LHCN-M2 (cell line): Measurements from ENCODE around the gene TSHZ2. TPM values are rescaled to one million over a fixed set of nuclear protein-coding genes. Genes with fewer than 3 reads are reported as not detected.

Source experiments
- DNase-seq: peaks from one replicate; pipeline ENCODE4 v3.0.0-alpha.2; 2012; ENCODE audit warnings: low read depth
- total RNA-seq: library from RNA; depleted of rRNA; stranded (reverse); fragments of >200 nt; gene quantifications from 2 replicates; pipeline ENCODE4 v1.2.3, GENCODE V29; 2014

The TSHZ2 gene
- total RNA-seq, 1 experiment from 2014 or later = not detected

DNA sequence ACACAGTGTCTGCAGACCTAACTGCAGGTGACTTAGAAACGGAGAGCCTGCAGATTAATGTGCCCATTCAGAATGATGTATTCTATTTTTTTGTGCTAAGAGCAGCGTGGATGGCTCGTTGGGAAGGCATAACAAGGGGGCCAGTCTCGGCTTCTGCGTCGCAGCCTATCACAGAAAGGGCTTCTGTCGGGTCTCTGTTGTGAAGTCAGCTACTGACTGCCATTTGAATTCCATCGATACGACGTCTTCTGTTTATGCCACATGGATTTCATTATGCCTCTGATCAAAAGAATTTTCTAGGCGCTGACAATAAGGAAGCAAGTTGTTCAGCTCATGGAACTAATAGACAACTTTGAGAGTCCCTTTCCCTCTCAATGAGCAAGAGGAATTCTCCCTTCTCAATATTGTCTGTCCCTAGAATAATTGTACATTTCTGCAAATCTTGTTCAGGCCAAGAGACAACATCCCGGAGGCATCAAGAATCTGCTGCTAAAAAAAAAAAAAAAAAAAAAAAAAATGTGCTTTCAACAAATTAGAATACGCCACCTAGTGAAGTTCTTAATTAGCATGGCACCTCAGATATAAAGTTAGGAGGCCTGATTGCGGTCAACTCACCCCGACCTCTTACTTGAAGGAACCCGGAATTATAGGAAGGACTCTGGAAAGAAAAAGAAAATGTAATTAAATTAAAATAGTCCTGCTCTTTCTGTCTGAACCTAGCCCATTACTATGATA lies 223.9 kb downstream of the TSHZ2 start:
- no peak for DNase-seq

GRCh38 chr20:53201588-53201987 lies 229.4 kb downstream of the TSHZ2 start:
- DNase-seq = no peak

DNA sequence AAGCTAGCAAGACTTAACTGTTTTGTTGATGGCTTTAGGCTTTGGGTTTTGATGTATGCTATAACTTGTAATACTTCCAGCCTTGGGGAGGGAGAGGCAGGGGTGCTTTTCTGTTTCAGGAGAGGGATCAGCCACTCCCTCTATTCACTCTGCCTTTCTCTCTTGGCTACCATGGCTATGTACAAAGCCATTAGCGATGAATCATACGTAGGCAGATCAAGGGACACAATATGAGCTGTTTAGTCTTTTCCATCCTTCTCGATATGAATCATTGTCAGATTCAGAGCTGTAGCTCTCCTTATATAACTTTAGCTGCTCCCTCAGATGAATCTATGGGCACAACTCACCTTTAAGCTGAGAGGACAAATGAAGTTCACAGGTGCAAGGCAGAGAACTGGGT lies 230.6 kb downstream of the TSHZ2 start:
- DNase-seq = no peak

DNA sequence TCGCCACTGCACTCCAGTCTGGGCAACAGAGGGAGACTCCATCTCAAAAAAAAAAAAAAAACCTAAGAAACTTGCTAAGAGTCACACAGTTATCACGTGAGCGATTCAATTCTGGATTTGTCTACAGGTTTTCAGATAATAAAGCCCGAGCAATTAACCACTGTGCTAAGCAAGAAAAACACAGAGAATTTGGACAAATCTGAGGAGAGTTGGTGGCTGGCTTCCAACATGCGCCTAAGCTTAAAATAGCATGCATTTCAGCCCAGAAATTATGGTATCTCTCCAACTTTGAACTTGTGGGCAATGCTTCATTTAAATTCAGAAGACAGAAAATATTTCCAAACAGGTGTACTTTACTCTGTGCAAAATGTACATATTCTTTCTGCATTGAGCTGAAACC lies 232.9 kb downstream of the TSHZ2 start:
- no peak for DNase-seq

DNA sequence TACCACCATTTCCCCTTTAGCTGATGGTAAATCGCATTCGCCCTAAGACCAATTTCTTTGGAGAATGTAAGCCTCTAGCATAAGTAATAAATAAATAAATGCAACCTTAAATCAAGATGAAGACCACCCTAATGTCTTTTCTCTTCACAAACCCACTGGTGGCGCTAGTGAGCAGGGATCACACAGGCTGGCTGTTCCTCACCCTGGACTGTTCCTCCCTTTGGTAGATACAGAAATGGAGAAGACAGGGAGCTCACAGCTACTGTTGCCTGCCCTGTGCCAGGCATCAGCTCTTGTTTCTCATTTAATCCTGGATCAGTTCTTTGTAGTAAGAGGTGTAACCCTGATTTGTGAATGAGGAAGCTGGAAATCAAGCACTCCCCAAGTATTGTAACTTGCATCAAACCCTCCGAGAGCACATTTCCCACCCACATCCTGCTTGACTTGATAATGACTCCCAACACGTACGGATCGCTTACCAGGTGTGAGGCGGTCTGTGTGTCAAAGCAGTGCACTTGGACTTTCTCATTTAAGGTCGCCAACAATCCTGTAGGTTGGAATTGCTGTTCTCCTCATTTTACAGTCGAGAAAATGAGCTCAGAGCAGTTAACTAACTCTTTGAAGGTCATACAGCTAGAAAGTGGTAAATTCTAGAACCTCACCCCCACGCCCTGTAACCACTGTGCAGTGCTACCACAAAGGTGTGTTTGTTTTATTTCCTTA lies 236.1 kb downstream of the TSHZ2 start:
- no peak for DNase-seq

DNA sequence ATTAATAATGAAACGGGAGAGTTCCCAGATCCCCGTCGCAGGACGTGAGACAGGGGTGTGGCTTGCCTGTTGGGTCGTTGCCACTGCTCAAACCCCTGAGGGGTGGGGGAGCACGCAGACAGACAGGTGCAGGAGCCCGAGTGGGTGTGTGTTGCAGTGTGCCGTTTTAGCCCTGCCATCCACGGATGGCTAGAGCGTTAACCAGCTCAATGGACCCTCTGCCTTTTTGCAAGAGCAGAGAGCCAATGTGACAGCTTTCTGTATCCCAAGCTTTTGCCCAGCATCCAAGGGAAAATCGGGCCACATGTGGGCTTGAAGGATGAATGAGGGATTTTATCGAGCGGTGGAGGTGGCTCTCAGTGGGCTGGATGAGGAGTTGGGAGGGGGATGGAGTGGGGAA lies 237.9 kb downstream of the TSHZ2 start:
- no peak for DNase-seq

DNA sequence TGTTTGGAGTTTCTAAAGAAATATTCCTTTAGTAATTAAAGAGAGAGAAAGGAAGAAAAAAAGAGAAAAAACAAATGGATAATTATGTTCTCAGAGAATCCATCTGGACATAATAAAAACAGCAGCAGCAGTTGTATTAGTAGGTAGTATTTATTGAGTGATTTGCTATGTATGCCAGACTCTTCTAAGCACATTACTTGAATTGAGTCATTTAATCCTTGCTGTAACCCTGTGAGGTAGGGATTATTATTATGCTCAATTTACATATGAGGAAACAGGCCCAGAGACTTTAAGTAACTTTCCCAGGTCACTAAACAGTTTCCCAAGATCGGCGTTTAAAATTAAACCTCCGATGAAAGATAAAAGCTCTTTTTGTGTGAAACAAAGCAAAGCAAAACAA lies 238.8 kb downstream of the TSHZ2 start:
- no peak for DNase-seq

- no peak for DNase-seq
These were observed 239.9 kb downstream of the TSHZ2 start for GRCh38 chr20:53212018-53212417.

DNA sequence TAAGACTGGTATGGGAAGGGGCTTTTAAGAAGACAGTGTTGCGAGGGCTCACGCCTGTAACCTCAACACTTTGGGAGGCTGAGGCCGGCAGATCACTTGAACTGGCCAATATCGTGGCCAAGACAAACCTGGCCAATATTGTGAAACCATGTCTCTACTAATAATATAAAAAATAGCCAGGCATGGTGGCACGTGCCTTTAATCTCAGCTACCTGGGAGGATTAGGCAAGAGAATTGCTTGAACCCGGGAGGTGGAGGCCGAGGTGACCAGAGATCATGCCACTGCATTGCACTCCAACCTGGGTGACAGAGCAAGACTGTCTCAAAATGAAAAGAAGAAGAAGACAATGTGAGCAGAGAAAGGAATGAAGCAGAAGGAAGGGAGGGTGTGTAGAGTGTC lies 242.2 kb downstream of the TSHZ2 start:
- no peak for DNase-seq

- no peak for DNase-seq
These were observed 243.0 kb downstream of the TSHZ2 start for GRCh38 chr20:53215166-53215565.

DNA sequence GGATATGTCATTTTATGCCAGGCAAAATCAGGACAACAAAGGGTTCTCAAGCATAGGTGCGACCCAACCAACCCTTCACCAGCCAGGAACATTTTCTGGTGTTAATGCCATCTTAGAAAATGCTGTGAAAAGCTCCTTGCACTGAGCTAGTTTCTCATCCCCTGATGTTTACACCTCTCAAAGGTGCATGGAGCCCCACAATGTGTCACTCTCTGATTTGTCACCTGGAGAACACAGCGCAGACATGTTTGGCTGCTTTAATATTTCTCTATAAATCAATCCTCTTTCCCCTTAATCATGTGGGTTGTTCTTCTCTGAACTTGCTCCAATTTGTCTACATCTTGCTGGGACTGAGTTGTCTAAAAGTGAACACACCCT lies 244.3 kb downstream of the TSHZ2 start:
- no peak for DNase-seq

DNA sequence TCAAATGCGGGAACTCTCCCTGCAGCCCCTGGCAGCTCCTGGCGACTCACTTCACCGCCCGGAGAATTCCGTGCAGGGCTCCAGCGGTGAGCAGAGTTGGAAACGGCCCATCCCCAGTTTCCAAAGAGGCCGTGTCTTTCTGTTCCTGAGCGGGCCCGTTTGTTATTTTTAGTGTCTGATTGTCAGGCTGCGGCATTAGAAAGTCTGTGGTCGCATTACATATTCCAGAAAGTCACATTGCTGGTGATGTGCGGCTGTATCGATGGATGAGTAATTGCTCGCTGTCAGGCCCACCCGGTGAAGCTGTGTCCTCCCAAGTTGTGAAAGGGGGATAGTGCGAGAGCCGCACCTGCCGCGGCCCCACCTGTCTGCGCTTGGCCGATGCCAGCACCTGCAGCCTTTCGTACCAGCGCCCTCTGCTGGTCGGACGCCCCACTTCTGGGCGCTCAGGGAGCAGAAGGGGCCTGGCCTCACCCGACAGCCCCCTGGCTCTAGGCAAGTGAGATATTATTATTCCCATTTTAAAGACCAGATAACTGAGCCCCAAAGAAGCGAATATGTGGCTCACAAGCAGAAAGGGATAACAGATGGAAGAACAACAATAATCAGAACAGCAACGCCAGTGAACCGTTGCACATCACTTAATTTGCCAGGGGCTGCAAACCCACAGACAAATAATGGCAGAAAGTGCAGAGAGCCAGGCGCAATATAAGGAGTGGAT lies 244.9 kb downstream of the TSHZ2 start:
- peak; percentile 3 for DNase-seq

GRCh38 chr20:53220482-53221307 lies 248.5 kb downstream of the TSHZ2 start:
- DNase-seq = no peak

DNA sequence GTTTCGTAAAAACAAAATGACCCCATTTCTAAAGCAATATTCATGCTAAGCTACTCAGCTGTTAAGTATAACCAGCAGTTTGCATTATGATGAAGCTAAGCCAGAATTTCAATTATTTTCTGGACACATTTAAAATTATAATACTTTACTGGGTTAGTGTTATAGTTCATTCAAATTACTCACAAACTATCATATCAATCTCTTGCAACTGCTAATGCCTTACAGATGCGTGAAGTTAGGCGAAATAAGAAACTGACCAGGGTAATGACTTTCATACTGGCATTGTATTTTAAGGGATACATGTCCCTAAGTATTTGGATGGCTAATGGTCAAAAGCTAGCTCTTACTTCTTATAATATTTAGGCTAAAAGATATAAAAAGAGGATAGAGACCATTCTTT lies 249.6 kb downstream of the TSHZ2 start:
- DNase-seq = no peak

DNA sequence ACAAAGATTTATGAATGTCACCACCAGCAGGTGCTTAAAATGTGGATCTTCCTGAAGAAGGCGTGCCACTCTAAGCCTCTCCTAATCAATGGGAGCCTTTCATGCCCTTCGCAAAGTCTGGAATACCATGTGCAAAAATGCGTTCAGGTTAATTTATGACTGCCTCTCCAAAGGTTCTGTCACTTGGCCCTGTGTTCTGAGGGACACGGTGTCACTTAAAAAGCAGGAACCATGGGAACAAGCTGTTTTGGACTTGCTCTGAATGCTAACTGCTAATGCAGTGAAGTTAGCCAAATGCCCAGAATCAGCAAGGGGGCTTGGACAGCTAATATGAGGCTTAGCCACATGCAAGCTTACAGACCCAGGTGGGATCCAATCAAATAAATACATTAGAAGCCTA lies 250.3 kb downstream of the TSHZ2 start:
- no peak for DNase-seq

- DNase-seq = no peak
These were observed 250.8 kb downstream of the TSHZ2 start for GRCh38 chr20:53222932-53223331.

DNA sequence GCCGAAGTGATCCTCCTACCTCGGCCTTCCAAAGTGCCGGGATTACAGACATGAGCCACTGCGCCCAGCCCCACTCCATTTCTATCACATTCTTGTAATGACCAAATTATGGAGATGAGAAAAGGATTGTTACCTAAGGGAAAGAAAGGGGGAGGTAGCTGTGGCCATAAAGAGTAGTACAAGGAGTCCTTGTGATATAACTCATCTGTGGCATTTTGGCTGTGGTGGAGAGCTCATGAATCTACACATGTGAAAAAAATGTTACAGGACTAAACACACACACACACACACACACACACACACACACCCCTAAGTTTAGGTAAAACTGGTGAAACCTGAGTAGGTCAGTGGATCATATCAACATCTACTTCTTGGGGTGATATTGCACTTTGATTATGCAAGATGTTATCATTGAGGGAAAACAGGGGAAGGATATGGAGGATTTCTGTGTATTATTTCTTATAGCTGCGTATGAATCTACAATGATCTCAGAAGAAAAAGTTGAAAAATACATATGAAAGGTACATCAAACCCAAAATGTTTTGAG lies 251.5 kb downstream of the TSHZ2 start:
- no peak for DNase-seq

DNA sequence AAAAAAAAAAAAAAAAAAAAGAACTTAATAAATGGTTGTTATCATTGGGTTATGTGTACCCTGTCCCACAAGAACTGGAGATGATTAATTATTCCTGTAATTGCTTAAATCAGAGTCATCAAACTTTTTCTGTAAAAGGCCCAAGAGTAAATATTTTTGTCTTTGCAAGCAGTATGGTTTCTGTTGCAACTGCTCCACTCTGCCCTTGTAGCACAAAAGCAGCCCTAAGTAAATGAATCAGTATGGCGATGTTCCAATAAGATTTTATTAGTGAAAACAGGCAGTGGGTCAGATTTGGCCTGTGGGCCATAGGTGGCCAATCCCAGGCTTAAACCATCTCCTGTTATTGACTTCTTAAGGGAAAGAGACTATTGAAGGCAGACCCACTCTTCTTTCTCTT lies 252.7 kb downstream of the TSHZ2 start:
- no peak for DNase-seq

DNA sequence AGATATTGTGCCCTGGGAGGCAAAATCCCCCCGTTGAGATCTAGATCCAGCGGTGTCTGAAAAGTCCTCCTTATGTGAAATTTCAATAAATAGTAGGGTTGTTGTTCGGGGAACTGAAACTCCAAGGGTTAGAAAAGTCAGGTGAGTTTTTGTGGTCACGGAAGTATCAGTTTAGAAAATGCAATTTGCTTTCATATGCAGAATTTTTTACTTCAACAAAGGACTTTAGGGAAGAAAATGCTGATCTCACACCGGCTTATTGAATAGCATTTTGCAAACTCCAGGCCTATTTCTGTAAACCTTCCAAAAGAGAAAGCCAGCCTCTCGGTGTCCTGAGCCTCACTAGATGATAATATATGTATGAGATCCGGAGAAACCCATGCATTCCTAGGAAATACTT lies 254.7 kb downstream of the TSHZ2 start:
- DNase-seq = no peak

- DNase-seq = no peak
These were observed 255.4 kb downstream of the TSHZ2 start for GRCh38 chr20:53227523-53227922.

DNA sequence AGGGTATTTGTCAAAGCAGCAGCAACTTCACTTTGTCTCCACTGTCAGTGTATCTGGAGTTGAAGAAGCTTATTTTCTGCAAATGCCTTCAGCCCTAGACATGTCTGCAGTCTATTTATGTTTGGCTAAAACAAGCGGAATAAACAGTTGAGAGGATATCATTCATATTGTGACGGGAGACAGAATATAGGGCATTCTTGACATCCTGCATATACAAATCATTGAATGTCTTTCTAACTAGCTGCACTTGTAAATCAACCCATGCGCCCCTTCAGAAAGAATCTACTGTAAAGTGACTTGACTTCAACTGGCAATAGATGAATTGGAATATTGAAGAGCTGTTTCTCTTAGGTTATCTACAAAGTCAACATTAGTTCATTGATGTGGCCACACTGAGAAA lies 258.9 kb downstream of the TSHZ2 start:
- no peak for DNase-seq

- no peak for DNase-seq
These were observed 265.3 kb downstream of the TSHZ2 start for GRCh38 chr20:53237461-53237860.
